Measurements from ENCODE around the gene TOMM40.
A peak's percentile ranks its signal among the peaks of the same experiment; 100 is the strongest.

Gene TOMM40

DNA sequence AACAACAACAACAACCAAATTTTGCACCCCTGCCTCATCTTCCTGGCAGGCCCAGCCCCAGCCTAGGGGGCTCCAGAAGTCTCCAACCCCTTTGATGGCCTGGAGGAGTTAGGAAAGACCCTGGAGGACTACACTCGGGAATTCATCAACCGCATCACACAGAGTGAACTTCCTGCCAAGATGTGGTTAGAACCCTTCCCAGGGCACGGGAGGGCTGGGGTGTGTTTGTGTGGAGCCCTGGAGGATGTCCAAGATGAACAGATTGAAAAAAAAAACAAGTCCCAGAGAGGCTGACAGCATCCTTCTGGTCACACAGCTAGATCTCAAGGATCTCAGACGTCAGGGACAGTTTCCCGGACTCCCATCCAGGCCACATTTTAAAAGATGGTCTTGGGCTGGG, 36.7 kb downstream of the TOMM40 start:
- no peak for DNase-seq (ENCODE audit: low spot score)

DNA sequence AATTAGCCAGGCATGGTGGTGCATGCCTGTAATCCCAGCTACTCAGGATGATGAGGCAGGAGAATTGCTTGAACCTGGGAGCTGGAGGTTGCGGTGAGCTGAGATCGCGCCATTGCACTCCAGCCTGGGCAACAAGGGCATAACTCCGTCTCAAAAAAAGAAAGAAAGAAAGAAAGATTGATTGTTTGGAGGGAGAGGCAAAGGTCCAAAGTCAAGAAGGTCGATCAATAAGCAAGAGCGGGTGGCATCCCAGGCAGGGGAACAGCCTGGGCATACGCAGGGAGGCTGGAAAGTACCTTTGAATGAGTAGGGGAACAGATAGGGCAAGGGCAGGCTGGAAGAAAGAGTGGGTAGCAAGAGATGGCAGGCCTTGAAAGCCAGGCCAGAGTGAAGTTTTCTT, 39.0 kb downstream of the TOMM40 start:
- no peak for DNase-seq (ENCODE audit: low spot score)

DNA sequence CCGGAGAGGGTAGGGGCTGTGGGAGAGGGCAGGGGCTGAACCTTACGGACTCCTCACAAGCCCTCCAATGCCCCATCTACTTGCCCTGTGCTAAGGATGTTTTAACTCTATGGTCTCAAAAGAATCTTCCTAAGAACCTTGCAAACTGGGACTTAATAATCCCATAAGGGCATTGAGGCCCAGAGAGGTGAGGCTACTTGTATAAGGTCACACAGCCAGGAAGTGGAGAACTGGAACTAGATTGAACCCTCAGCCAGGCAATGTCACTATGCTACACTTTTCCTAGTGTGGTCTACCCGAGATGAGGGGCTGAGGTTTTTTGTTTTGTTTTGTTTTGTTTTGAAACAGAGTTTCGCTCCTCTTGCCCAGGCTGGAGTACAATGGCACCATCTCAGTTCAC, 40.5 kb downstream of the TOMM40 start:
- no peak for DNase-seq (ENCODE audit: low spot score)

DNA sequence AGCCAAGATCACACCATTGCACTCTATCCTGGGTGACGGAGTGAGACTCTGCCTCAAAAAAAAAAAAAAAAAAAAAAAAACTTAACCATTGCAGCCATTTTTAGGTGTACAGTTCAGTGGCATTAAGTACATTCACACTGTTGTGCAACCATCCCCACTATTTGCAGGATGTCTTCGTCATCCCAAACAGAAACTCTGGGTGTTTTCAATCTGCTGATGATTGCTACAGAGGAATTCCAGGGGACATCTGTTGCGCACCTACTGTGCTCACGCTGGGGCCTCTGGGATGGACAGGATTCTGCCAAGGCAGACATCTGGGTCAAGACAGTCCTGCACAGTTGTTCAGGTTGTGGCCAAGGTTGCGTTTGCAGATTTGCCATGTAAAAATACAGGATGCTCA, 48.6 kb downstream of the TOMM40 start:
- no peak for DNase-seq (ENCODE audit: low spot score)

DNA sequence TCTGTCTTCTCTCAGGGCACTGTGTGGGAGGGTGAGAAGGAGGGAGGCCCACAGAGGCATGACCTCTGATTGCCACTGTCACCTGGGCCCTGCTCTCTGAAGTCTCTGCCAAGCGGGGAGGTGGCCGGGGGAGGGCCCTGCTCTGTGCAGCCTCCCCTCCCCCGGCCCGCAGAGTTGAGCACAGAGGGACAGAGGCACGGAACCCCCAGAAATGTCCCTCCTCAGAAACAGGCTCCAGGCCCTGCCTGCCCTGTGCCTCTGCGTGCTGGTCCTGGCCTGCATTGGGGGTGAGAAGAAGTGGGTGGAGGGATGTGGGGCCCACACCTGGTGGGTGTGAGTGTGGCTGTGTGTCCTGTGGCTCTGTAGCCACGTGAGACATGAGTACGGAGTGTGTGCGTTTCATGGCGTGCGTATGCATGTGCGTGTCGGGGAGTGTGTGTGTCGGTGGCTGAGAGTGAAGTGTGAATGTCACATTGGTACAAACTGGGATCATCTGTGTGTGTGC, 51.1 kb downstream of the TOMM40 start, which contains the start of gene APOC4:
Gene APOC4 (plus strand): TSS at position 171 of the 505 bp plus-strand sequence. CDS start 41 bp downstream, at position 212.
- no peak for DNase-seq (ENCODE audit: low spot score)

DNA sequence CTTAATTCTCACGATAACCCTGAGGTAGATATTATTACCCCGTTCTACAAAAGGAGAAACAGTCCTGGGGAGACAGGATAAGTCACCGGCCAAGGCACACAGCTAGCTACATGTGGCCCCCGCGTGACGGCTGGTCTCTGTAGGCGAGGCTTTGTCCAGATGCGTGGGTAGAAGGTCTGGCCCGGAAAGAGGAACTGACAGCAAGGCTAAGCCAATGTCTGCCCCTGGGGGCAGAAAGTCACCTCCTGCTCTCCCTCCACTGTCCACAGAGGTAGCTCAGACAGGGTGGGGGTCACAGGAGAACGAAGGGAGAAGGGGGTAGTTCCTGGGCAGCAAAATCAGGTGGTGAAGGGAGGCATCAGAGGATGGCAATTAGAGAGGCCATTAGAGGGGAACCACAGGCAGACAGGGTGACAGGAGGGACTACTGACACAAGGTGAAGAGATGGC, 52.8 kb downstream of the TOMM40 start:
- DNase-seq (ENCODE audit: low spot score) = no peak

DNA sequence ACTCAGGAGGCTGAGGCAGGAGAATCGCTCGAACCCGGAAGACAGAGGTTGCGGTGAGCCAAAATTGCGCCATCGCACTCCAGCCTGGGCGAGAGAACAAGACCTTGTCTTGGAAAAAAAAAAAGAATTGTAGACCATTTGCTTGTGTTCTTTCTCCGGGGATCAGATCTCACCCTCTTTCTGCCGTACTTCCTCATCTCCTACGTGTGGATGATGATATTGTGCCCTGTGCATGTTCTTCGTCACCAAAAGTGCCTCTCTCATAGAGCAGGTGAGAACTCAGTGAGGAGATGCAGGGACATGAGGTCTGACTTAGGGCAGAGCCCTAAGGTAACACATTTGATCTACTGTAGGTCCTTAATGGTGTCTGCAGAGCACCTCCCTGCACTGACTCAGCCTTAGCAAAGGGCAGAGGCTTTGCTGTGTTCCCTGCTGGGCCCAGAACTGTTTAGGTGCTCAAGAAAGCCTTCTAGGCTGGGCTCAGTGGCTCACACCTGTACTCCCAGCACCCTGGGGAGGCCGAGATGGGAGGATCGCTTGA, 56.1 kb downstream of the TOMM40 start:
- DNase-seq (ENCODE audit: low spot score) = no peak

DNA sequence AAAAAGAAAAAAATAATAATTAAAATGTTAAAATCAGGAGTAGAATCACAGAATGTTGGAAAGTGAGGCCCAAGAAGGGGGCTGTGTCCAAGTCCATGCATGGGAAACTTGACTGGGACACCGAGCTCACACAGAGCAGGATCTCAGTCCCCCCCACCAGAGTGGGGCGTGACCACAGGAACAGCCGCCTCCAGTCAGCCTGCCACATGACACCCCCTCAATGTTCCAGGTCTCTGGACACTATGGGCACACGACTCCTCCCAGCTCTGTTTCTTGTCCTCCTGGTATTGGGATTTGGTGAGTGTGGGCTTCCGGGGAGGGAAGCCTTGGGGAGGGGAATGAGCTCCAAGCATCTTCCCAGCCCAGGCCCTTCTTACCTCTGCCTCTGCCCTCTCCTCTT, 57.2 kb downstream of the TOMM40 start:
- no peak for DNase-seq (ENCODE audit: low spot score)

DNA sequence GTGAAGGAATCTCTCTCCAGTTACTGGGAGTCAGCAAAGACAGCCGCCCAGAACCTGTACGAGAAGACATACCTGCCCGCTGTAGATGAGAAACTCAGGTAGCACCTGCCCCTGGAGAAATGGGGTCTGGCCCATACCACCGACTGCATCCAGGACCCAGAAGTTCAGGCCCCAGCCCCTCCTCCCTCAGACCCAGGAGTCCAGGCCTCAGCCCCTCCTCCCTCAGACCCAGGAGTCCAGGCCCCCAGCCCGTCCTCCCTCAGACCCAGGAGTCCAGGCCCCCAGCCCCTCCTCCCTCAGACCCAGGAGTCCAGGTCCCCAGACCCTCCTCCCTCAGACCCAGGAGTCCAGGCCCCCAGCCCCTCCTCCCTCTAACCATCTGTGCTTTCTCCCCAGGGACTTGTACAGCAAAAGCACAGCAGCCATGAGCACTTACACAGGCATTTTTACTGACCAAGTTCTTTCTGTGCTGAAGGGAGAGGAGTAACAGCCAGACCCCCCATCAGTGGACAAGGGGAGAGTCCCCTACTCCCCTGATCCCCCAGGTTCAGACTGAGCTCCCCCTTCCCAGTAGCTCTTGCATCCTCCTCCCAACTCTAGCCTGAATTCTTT, 57.8 kb downstream of the TOMM40 start:
- DNase-seq (ENCODE audit: low spot score) = no peak

DNA sequence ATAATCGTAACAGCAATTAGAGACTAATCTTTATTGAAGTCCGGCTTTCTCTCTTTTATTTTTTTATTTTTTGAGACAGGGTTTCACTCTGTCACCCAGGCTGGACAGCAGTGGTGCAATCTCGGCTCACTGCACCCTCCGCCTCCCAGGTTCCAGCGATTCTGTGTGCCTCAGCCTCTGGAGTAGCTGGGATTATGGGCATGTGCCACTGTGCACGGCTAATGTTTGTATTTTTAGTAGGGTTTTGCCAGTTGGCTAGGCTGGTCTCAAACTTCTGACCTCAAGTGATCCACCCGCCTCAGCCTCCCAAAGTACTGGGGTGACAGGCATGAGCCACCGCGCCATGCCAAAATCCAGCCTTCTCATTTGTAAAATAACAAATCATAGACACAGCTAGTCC, 58.5 kb downstream of the TOMM40 start:
- DNase-seq (ENCODE audit: low spot score) = no peak

DNA sequence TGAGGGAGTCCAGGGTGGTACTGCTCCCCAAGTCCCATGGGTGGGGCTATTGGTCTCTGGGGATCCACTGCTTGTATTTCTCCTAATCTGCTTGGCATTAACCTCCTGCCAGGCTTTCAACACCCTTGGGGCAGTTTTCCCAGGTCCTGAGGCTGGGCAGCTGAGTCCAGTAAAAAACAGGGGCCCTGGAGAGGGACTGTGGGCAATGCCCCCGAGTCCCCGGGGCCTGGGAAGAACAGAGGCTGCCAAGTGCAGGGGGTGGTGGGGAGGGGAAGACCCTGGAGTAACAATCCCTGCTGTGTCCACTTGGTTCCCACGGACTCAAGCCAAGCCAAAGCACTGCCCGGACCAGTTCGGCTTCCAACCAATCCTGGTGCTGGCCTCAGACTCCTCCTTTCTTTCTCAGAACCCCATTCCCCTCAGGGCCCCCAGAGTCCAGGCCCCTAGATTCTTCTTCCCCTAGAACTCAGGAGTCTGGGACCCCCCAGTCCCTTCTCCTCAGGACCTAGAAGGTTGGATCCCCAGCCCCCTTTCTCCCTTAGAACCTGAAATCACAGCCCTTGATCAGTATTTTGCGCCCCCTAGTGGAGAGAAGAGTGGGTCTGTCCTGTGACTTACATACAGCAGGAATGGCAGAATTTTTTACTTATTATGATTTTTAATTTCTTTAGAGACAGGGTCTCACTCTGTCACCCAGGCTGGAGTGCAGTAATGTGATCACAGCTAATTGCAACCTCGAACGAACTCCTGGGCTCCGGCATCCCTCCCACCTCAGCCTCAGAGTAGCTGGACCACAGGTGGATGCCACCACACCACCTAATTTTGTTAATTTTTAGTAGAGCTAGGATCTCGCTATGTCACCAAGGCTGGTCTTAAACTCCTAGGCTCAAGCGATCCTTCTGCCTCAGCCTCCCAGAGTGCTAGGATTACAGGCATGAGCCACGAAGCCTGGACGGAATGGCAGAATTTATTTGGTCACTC, 60.4 kb downstream of the TOMM40 start:
- peak; percentile 77 for DNase-seq (ENCODE audit: low spot score)

Data from kidney tubule cell (primary cell).